Liver (tissue), 9 donors: ENCODE results near the gene ALKBH5. TPM values are rescaled to one million over a fixed set of nuclear protein-coding genes. Genes with fewer than 3 reads are reported as not detected.

Experiments used
- DNase-seq: peaks from one replicate; pipeline ENCODE4 v3.0.0-alpha.2; 2017; ENCODE audit warnings: low spot score
- H3K27ac ChIP-seq, 2 donors: one replicate each; pipeline ENCODE4 v1.7.0; 2013; ENCODE audit warnings: inconsistent platforms in 2 of 2, low read length in 2 of 2, control low read depth in 1 of 2, low read depth in 1 of 2, mild to moderate bottlenecking in 1 of 2
- H3K27me3 ChIP-seq, 4 donors: one replicate each; pipeline versions ENCODE4 v1.6.1 to v1.7.0; 2013; ENCODE audit warnings: low read length in 3 of 4, inconsistent platforms in 1 of 4, mild to moderate bottlenecking in 1 of 4, moderate library complexity in 1 of 4; ENCODE audit not compliant: control insufficient read depth in 4 of 4, insufficient read depth in 4 of 4
- H3K36me3 ChIP-seq, 4 donors: one replicate each; pipeline versions ENCODE4 v1.6.1 to v1.7.0; 2013; ENCODE audit warnings: low read length in 3 of 4, mild to moderate bottlenecking in 3 of 4, low read depth in 1 of 4, moderate library complexity in 1 of 4; ENCODE audit not compliant: control insufficient read depth in 4 of 4, insufficient read depth in 3 of 4
- H3K4me1 ChIP-seq, 4 donors: one replicate each; pipeline versions ENCODE4 v1.6.1 to v1.7.0; 2013; ENCODE audit warnings: low read length in 3 of 4, mild to moderate bottlenecking in 3 of 4, moderate library complexity in 1 of 4; ENCODE audit not compliant: control insufficient read depth in 4 of 4, insufficient read depth in 4 of 4
- H3K4me3 ChIP-seq, 3 donors: one replicate each; pipeline versions ENCODE4 v1.6.1 to v1.7.0; 2013; ENCODE audit warnings: low read length in 3 of 3, control low read depth in 1 of 3, low read depth in 1 of 3, mild to moderate bottlenecking in 1 of 3
- H3K9ac ChIP-seq, 2 donors: one replicate each; pipeline ENCODE4 v1.7.0; 2013; ENCODE audit warnings: low read length in 2 of 2, mild to moderate bottlenecking in 2 of 2, moderate library complexity in 2 of 2, control low read depth in 1 of 2, low read depth in 1 of 2
- H3K9me3 ChIP-seq, 4 donors: one replicate each; pipeline versions ENCODE4 v1.6.1 to v1.7.0; 2013; ENCODE audit warnings: low read length in 3 of 4; ENCODE audit not compliant: control insufficient read depth in 4 of 4
- EGR1 ChIP-seq, 2 donors: IDR thresholded peaks; 2 replicates each; pipeline ENCODE4 v1.6.1; 2016 to 2018; ENCODE audit warnings: antibody characterized with exemption in 2 of 2, low read depth in 2 of 2
- FOXA1 ChIP-seq: IDR thresholded peaks from 2 replicates; pipeline ENCODE4 v1.6.1; 2016; ENCODE audit warnings: antibody characterized with exemption
- FOXA2 ChIP-seq: IDR thresholded peaks from 2 replicates; pipeline ENCODE4 v1.6.1; 2016; ENCODE audit warnings: antibody characterized with exemption
- GABPA ChIP-seq, 2 donors: IDR thresholded peaks in 1 of 2; conservative IDR thresholded peaks in 1 of 2; 2 replicates each; pipeline ENCODE4 v1.6.1; 2016; ENCODE audit warnings: antibody characterized with exemption in 2 of 2, mild to moderate bottlenecking in 1 of 2, moderate library complexity in 1 of 2
- HNF4A ChIP-seq, 2 donors: conservative IDR thresholded peaks; 2 replicates each; pipeline ENCODE4 v1.6.1; 2016; ENCODE audit warnings: antibody characterized with exemption in 2 of 2, mild to moderate bottlenecking in 2 of 2
- JUND ChIP-seq, 2 donors: IDR thresholded peaks; 2 replicates each; pipeline ENCODE4 v1.6.1; 2016; ENCODE audit warnings: antibody characterized with exemption in 2 of 2
- NR2F2 ChIP-seq: IDR thresholded peaks from 2 replicates; pipeline ENCODE4 v1.6.1; 2016; ENCODE audit warnings: antibody characterized with exemption
- RAD21 ChIP-seq, 2 donors: IDR thresholded peaks; 2 replicates each; pipeline ENCODE4 v1.6.1; 2016; ENCODE audit warnings: antibody characterized with exemption in 2 of 2, mild to moderate bottlenecking in 2 of 2
- REST ChIP-seq: IDR thresholded peaks from 2 replicates; pipeline ENCODE4 v1.6.1; 2016; ENCODE audit warnings: antibody characterized with exemption, mild to moderate bottlenecking
- RXRA ChIP-seq, 2 donors: IDR thresholded peaks; 2 replicates each; pipeline ENCODE4 v1.6.1; 2017 to 2018; ENCODE audit warnings: antibody characterized with exemption in 2 of 2, mild to moderate bottlenecking in 1 of 2
- SP1 ChIP-seq: IDR thresholded peaks from 2 replicates; pipeline ENCODE4 v1.6.1; 2018; ENCODE audit warnings: antibody characterized with exemption, mild to moderate bottlenecking
- TAF1 ChIP-seq: conservative IDR thresholded peaks from 2 replicates; pipeline ENCODE4 v1.6.1; 2016; ENCODE audit warnings: antibody characterized with exemption, mild to moderate bottlenecking
- YY1 ChIP-seq: IDR thresholded peaks from 2 replicates; pipeline ENCODE4 v1.6.1; 2016; ENCODE audit warnings: antibody characterized with exemption, mild to moderate bottlenecking
- ZBTB33 ChIP-seq: IDR thresholded peaks from 2 replicates; pipeline ENCODE4 v1.6.1; 2016; ENCODE audit warnings: antibody characterized with exemption
- WGBS: extraction: QIAGEN DNeasy Blood & Tissue Kit; methylation state at CpG from one replicate; pipeline ENCODE4 v1.1.7; 2013; 5-methylcytosine and 5-hydroxymethylcytosine counted together
- polyA plus RNA-seq, 2 donors: library from polyadenylated mRNA; stranded (reverse) in 1 of 2; unstranded in 1 of 2; fragments of 200-250 nt in 1 of 2; fragments of >200 nt in 1 of 2; fragmentation: Nextera tagmentation in 1 of 2; extraction: Ambion mirVana in 1 of 2; gene quantifications; one replicate each; pipeline versions ENCODE4 v1.2.1 to v1.2.3, GENCODE V29; 2013 to 2015
- total RNA-seq, 2 donors: library from RNA; depleted of rRNA; stranded (reverse); fragments of >200 nt; gene quantifications; one replicate each; pipeline ENCODE4 v1.2.3, GENCODE V29; 2014
- donor health status: healthy.
- donor health status: healthy.
- donor health status: healthy.
- donor health status: healthy.
- donor health status: healthy.

ALKBH5 gene
- total and polyA plus RNA-seq, 4 donors, result 30.5 to 67.8 (median 46.3) TPM

- TF ChIP-seq RXRA (IDR thresholded peaks at IDR 0.05), result peak; percentile 27 to 31
- TF ChIP-seq REST, result peak; percentile 40
- peak; percentile 53 to 62 for TF ChIP-seq HNF4A (conservative IDR thresholded peaks at IDR 0.05)
- no peak for TF ChIP-seq FOXA2
- no peak for TF ChIP-seq JUND (IDR thresholded peaks at IDR 0.05)
- TF ChIP-seq GABPA (IDR thresholded peaks at IDR 0.05 in 1 of 2, conservative IDR thresholded peaks at IDR 0.05 in 1 of 2), result no peak
- TF ChIP-seq SP1, result peak; percentile 37
- peak in 1 of 2 donors; percentile 17 for TF ChIP-seq RAD21 (IDR thresholded peaks at IDR 0.05)
- peak; percentile 58 for TF ChIP-seq YY1
- no peak for TF ChIP-seq FOXA1
- H3K9me3 ChIP-seq, result no peaks in the 10 kb centered on the region
- no peaks in the 10 kb centered on the region for H3K27me3 ChIP-seq
- H3K27ac ChIP-seq, result peak overlapping the region; percentile 96 to 99
- H3K4me3 ChIP-seq, result peak overlapping the region; percentile 33 to 91 (median 85)
- 12% methylated on average over 28 of the region's 28 CpGs for WGBS
- H3K4me1 ChIP-seq, result peaks cover 8 to 37% (median 30%) of the 10 kb centered on the region in 4 donors
- no peak for DNase-seq
- H3K36me3 ChIP-seq, result no peaks in the 10 kb centered on the region
- peak overlapping the region; percentile 84 to 87 for H3K9ac ChIP-seq
Measured at GRCh38 chr17:18182110-18182977, 1.3 kb upstream of the ALKBH5 start.

- Histone ChIP-seq H3K4me3 (peak overlapping the region; percentile 70 to 91 (median 85)), H3K4me1 (peaks cover 11 to 43% (median 36%) of the 10 kb centered on the region in 4 donors), H3K27me3 (no peaks in the 10 kb centered on the region), H3K9ac (peak overlapping the region; percentile 84 to 87), H3K36me3 (peaks cover 0 to 3% (median 0%) of the 10 kb centered on the region in 4 donors), H3K9me3 (no peaks in the 10 kb centered on the region), H3K27ac (peak overlapping the region; percentile 96 to 99)
- peak; percentile 87 for DNase-seq
- no peak for TF ChIP-seq TAF1
- TF ChIP-seq RAD21 (IDR thresholded peaks at IDR 0.05), result no peak
- no peak for TF ChIP-seq REST
- no peak for TF ChIP-seq FOXA1
- peak; percentile 51 for TF ChIP-seq ZBTB33
- peak in 1 of 2 donors; percentile 18 for TF ChIP-seq HNF4A (conservative IDR thresholded peaks at IDR 0.05)
- peak in 1 of 2 donors; percentile 8 for TF ChIP-seq JUND (IDR thresholded peaks at IDR 0.05)
- TF ChIP-seq NR2F2, result peak; percentile 38
- TF ChIP-seq EGR1 (IDR thresholded peaks at IDR 0.05; ENCODE audit: low read depth in 2 of 2), result peak in 1 of 2 donors; percentile 1
- TF ChIP-seq YY1, result peak; percentile 79
- WGBS, result under 1% methylated on average over 33 of the region's 33 CpGs
Measured at GRCh38 chr17:18182978-18183333, 672 bp upstream of the ALKBH5 start.
